ENCODE measurements around the gene PELI2.

Gene PELI2

GRCh38 chr14:56119201-56119981 is 1.2 kb downstream of the PELI2 start:
- peak; percentile 82 for DNase-seq

- peak; percentile 69 for DNase-seq
These were observed 2.0 kb downstream of the PELI2 start for GRCh38 chr14:56120091-56120691.

GRCh38 chr14:56121816-56122215 is 3.6 kb downstream of the PELI2 start:
- no peak for DNase-seq

DNA sequence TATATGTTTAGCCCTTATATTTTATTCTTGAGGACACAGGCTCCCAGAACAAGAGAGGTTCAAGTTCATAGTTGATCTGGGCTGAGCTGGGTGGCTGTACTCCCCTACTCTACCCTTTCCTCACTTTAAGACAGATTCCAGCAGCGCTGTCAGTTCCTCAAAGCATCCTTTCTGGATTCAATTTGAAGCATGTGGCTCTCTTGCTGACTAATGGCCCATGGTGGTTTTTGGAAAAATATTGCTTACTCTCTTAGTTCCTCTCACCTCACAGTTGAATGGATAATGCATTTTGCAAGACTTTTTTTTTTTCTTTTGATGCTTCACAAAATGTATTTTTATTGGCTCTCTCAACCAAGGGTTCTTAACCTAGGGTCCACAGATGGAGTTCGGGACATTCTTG is 4.1 kb downstream of the PELI2 start:
- no peak for DNase-seq

DNA sequence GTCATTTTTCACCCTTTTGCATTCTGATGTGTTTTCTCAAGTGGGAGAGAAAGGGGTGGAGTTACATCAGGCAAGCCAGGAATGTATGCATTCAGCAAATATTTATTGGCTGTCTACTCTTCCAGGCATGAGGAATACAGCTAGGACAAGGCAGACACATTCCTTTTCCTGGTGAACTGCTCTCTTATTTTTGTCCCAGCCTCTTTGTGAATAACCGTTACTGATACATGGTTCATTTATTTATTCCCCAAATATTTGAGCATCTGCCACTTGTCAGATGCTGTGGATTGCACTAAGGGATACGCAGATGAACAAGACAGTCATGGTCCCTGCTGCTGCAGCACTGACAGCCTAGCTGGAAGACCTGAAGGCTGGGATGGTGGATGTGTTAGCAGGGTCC is 6.1 kb downstream of the PELI2 start:
- DNase-seq: no peak

DNA sequence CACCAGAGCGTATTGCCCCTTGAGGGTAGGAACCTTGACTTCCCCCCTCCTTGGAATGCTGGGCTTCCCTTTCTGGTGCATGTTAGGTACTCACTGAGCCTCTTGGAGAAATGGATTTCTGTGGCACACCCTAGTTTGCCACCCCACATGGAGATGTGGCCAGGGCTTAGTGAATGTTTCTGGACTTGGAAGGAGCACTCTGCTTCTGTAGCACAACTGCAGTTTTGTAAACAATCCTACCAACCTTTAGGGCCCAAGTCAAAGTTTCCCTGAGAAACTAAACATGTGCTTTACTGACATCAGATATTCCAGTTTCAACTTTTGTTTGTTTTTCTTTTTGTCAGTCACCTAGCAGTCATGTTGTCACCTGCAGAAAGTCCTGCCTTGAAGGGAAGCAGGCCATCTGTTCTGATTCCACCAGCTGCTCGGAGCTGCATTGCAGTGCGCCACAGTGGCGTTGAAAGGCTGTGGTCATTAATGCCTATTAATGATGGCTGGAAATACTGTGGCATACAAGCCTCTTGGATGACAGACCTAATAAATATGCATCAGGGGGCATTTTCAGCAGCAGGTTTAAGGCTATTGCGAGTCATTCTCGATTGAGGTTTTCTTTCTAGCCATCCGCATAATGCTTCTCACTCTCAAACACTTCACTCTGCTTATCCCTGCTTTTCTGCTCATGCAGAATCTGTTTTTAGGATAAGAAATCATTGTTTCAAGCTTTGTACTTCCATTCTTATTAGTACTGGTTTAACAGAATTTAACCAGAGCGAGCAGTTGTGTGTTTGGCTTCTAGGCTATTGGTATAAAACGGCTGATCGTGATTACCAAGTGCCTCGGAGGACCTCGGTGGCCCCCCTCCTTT is 7.8 kb downstream of the PELI2 start:
- DNase-seq: peak; percentile 72

DNA sequence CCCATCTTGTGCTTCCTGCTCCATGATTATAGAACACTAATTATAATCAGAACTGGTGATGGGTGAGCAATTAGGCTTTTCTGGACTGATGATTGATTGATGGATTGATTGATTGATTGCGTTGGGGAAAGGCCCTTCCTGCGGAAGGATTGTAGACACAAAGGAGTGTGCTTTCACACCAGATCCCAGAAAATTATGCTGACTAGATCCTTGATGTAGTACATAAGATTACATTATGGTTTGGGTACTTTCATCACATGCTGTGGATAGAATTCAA is 8.4 kb downstream of the PELI2 start:
- peak; percentile 48 for DNase-seq

DNA sequence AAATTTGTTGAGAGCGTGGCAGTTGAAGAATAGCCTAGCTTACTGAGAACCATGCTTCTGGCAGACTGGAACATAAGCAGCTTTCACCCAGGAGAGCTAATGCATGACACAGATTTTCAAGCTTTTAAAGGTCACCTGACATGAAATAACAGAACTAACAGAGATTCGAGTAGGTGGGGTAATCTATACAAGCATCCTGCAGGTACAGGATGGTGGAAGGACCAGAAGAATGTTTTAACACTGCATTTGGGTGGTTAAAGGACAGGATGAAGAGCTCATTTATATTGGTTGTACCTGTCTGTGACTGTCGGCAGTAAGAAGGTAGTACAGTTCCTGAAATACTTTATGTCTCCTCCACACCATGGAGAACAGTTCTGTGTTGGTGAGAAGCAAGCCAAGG is 8.9 kb downstream of the PELI2 start:
- DNase-seq: peak; percentile 39

DNA sequence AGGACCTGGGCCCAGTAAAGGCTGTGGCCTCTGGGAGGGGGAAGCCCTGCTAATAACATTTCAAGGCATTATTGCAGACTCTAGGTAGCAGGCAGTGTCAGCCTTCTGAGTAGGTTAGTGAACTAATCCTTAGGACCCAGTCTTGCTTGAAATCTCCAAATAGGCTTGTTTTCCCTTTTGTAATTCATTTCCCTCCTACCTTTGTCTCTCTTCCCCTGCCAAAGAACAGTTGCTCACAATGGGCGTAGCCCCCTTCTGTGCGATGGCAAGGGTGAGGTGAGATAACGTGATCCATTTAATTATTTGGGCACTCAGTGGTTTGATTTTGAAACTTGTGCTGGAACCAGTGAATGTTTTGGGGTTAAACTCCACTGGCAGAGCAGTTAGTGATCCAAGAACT is 10.9 kb downstream of the PELI2 start:
- DNase-seq: no peak

GRCh38 chr14:56129933-56130332 is 11.7 kb downstream of the PELI2 start:
- no peak for DNase-seq

DNA sequence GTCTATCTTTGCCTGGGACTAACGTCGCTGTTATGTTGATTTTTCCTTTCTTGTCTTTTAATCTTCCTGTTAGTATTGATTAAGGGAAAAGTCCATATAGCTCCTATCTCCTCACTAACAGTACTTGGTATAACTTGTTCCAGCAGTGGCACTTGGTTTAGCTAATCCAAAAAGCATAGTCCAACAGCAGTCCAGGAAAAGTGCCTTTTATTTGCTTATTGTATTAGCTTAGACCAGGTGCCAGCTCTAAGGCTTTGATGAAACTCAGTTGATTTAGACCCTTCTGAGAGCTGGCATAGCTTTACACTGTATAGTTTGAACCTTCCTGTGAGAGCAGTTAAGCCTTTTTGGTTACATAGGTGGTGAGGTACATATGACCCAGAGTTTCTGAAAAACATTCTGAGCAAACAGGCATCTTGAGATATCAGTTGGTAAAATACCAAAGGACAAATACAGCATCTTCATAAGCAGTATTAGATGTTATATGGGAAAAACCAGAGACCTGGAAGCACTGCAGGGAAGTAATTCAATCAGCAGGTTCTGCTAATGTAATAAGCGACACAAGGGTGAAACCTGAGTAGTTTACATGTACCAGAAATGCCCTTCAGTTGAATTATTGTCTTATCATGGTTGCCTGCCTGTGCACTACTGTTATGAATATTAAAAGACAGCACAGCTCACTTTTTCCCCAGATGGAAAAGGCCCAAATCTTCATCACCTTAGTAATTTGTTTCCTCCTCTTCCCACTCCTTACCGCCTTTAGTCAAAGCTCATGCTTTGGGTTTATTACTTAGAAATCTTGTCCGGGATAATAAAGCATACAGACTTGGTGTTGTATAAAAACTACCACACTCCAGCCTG is 13.0 kb downstream of the PELI2 start:
- DNase-seq: no peak

DNA sequence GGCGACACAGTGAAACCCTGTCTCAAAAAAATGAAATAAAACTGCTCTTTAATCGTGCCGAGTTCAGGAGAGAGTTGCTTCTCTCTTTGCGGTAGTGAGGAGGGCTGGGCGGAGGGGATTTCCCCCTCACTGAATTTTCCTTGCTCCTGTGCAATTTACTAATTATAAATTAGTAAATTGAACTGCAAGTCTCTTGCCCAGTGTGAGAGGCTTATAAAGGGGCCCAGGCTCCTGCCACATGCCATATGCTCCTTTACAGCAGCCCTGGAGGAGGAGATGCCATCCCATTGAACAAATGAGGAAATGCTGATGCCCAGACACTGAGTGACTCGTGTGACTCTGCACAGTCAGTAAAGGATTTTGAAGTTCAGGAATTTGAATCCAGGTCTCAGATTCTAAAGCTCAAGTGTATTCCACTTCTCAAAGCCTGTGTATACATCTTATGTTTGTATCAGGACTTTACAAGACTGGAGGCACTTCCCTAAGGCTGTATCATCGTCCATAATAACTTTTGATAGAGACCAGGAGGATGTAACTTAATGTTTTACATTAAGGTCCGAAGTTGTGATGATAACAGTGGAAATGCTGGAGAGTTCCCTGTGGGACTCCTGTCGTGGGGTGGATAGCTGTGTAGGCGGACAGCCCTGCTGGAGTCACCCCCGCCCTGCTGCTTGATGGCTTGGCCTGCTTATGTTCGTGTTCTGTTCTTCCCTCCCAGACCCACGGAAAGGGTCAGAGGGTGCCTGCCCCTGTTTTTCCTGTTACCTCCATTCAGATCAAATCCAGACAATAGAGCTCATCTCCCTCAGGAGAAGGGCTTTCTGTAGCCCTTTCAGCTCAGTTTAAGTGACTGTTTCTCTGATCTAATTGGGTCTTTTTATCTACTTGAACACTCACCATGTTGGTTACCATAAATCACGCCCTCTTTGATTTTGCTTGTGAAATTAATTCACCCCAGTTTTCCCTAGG is 13.9 kb downstream of the PELI2 start:
- no peak for DNase-seq

- DNase-seq: no peak
These were observed 15.3 kb downstream of the PELI2 start for GRCh38 chr14:56133547-56133946.

DNA sequence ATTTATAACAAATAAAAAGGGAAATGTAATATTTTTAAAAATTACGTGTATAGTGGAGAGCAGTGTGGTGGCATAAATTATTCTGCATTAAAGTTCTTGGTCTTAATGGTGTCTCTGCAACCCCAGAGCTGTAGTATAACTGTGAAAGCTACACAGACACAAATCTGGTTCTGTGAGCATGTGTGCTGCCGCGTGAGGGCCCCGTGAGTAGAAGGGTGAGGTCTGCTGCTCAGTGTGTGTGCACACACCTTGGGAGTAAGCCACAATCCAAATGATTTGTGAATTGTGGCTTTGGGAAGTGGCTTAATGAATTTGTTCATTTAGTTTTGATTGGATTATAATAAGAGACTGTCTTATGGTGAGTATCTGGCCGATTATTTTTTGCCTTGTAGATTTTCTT is 16.8 kb downstream of the PELI2 start:
- DNase-seq: no peak

- no peak for DNase-seq
These were observed 17.5 kb downstream of the PELI2 start for GRCh38 chr14:56135668-56136067.

DNA sequence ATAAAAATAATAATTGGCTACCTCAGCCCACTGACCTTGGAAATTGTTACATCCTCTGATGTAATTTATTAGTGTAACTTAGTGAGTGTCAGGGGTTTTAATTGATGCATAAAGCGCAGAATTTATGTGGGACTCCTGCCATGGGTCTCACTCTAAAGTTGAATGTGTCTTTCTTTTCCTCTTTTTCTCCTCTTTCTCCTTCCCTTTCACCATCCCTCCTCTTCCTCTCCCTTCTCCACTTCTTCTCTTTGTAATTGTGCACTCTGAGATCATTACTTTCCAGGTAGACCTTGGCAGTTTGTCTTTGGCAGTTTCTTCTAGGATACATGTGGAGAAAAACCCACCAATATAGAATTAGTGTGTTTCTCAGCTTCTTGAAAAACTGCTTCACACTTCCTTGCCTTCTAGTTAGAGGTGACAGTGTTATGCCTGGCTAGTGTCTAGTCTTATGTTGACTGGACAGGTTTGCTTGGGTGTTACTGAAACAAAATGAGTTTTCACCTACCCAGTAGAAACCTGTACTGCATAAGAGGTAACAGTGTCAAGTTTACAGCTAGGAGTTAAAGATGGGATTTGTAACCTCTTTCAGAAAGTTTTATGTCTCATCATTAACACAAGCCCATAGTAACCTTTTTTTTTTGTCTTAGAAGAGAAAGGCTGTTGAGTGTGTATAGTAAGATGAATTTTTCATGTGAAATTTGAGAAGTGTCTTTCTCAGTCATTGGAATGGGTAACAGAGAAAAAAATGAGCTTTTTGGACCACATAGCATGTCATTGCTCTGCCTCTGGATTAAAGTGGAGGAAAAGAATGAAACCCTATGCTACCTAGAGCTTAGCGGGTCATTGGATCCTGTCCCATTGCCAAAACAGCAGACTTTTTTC is 18.6 kb downstream of the PELI2 start:
- DNase-seq: no peak

GRCh38 chr14:56137453-56137807 is 19.2 kb downstream of the PELI2 start:
- DNase-seq: no peak

GRCh38 chr14:56137849-56138248 is 19.6 kb downstream of the PELI2 start:
- DNase-seq: peak; percentile 71

DNA sequence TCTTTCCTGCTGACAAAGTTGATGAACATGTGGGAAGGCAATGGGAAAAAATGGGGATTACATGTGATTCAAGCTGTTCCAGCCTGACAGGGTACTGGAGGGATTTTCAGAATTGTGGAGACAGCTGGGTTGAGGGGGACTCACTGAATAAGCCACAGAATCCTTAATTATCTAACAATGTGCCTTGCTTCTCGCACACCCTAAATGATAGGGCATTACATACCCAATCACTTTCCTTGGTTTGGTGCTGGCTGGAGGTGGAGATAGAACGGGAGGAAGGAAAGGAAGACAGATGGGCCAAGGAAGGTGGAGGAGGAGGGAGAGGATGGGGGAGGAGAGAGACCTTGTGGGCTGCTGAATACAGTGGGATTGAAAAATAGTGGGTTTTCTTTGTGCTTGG is 20.7 kb downstream of the PELI2 start:
- no peak for DNase-seq

- no peak for DNase-seq
These were observed 24.1 kb downstream of the PELI2 start for GRCh38 chr14:56142314-56142713.

DNA sequence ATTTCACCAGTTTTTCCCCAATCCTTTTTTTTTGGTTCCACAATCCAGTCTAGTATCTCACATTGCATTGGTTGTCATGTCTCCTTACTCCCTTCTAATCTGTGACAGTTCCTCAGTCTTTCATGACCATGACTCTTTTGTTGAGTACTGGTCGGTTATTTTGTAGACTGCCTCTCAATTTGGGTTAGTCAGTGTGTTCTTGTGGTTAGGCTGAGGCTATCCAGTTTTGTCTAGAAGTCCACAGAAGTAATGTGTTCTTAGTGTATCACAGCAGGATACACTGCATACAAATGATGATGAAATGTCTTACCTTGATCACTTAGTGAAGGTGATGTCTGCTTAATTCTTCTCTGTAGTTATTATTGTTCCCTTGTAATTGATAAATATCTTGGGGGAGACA is 24.8 kb downstream of the PELI2 start:
- DNase-seq: no peak

Measured in eye (tissue), 1 donor.